Stimulated activated CD8-positive, alpha-beta memory T cell treated with anti-CD3 and anti-CD28 coated beads, Interleukin-7, amount 100 ng/mL, for 48 hours (primary cell): ENCODE data around the gene MYO1C.
"Not testable (repeated sequence)": the region's sequence is repeated elsewhere in the genome, so short reads cannot be mapped to it uniquely, and the experiment has no call there.

Experiments
- DNase-seq, 2 donors: peaks; one replicate each; pipeline ENCODE4 v3.0.0-alpha.2; 2020; ENCODE audit warnings: low read depth in 1 of 2; ENCODE audit errors: extremely low read depth in 1 of 2

MYO1C gene

DNA sequence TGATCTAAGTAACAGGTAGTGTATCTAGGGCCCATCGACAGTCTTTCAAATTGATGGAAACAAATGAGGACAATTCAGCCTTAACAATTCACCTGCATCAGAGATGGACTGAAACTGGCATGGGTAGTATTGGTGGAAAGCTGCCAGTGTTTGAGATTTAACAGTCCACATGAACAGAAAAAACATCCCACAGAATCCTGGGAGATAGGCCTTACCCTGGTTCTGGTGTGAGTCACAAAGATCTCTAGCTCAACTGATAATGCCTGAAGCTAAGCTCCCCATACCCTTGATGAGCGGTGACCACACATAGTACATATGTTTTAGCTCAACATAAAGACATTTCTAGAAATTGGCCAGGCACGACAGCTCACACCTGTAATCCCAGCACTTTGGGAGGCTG lies 58.3 kb downstream of the MYO1C start:
- DNase-seq, result no peak

DNA sequence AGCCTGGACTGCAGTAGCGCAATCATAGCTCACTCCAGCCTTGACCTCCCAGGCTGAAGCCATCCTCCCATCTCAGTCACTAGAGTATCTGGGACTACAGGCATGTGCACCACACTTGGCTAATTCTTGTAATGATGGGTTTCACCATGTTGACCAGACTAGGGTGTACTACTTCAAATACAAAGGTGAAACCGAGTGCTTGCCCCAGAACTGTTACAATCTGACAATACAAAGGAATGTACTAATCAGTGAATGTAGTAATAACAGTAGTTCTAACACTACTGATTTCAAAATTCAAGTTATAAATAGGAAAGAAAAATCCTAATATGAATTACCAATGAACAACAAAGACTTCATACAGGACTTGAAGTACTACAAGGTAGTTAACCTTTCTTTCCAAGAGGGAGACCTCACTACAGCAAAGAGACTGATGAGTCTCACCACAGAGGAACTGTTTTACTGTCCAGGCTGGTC lies 60.8 kb downstream of the MYO1C start:
- no peak for DNase-seq

- DNase-seq, result no peak
These were observed 68.9 kb downstream of the MYO1C start for GRCh38 chr17:1423456-1424135.

DNA sequence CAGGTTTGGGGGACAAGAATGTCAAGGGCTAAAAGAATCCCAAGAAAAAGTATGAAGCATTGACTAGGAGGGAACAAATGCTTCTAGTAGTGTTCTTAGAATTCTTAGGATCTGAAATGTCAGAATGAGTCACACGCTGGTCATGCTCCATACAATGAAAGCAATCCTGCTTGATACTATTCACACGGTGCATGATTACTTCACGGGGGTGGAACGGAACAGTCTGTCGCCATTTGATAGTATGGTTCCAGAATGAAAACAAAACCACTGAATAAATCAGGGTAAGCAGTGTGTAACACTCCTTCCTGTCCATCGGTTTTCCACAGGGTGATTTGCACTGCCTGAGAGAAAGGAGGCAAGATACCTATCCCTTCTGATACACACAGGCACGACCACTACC lies 69.6 kb downstream of the MYO1C start:
- no peak for DNase-seq

DNA sequence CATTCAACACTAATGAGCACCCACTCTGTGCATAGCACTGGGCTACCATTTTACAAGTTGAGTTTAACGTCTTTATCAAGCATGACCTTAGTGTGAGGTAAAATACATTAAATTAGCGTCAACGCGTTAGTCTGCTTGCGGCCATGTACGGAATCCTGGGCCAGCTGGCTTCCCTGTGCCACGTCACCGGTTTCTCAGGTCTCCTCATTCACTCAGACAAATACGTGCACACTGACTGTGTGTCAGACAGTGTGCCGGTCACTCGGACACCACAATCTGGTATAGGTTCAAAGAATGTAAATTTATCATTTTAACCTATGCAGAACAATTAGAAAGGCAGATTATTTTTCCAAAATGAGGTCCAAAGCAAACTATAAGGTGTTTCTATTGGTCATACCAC lies 71.0 kb downstream of the MYO1C start:
- DNase-seq, result no peak

GRCh38 chr17:1420981-1421380 lies 71.5 kb downstream of the MYO1C start:
- DNase-seq, result no peak

DNA sequence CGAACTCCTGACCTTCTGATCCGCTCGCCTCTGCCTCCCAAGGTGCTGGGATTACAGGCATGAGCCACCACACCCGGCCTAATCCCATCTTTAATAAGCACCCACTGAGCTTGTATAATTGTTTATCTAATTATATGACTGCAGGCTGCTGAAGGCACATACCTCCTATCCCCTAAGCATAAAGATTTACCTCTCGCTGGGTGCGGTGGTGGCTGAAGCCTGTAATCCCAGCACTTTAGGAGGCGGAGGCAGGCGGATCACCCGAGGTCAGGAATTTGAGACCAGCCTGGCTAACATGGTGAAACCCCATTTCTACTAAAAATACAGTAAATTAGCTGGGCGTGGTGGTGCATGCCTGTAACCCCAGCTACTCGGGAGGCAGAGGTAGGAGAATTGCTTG lies 72.3 kb downstream of the MYO1C start:
- DNase-seq, result no peak

DNA sequence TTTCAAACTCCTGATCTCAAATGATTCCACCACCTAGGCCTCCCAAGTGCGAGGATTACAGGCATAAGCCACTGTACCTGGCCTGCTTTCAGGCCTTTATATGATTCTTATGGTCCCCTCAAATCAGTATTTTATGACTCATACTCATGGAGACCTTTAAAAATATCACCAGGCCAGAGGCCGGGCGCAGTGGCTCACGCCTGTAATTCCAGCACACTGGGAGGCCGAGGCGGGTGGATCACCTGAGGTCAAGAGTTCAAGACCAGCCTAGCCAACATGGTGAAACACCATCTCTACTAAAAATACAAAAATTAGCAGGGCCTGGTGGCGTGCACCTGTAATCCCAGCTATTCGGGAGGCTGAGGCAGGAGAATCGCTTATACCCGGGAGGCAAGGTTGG lies 74.0 kb downstream of the MYO1C start:
- DNase-seq, result not testable (repeated sequence)

DNA sequence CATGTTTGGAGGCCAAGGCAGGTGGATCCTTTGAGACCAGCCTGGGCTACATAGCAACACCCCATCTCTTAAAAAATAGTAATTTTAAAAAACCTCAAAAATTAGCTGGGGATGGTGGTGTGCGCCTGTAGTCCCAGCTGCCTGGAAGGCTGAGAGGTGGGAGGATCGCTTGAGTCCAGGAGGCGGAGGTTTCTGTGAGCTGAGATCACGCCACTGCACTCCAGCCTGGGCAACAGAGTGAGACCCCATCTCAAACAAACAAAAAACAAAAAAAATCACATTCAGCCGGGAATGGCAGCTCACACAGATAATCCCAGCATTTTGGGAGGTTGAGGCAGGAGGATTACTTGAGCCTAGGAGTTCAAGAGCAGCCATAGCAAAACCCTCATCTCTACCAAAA lies 76.1 kb downstream of the MYO1C start:
- DNase-seq, result no peak

- DNase-seq, result no peak
These were observed 77.9 kb downstream of the MYO1C start for GRCh38 chr17:1414634-1415033.
